HG02943 (cell line): ENCODE results near the gene GSTM1.
"Not testable (repeated sequence)": the region's sequence is repeated elsewhere in the genome, so short reads cannot be mapped to it uniquely, and the experiment has no call there.

ENCODE experiments used
- ATAC-seq: cut with Tn5 transposase; IDR thresholded peaks from one replicate; pipeline ENCODE4 v1.9.1; 2021; ENCODE audit warnings: mild to moderate bottlenecking, low read depth, moderate library complexity; ENCODE audit not compliant: unreplicated experiment

The GSTM1 gene

DNA sequence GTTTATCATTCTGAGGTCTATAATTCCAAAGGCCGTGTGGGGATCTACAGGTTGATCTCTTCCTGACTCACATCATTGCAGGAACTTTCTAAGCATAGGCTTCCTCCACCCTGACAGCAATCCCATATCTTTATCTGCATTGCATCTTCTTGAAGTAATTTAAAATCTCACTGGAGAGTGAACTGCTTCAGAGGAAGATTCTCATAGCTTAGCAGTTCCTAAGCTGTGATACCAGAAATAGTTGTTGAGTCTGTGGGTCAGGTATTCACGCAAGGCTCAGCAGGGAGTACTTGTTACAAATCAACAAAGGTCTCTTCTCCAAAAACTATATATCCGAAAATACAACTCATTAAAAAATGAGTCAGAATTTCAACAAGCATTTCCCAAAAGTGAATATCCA lies 7.5 kb downstream of the GSTM1 start:
- ATAC-seq = not testable (repeated sequence)

DNA sequence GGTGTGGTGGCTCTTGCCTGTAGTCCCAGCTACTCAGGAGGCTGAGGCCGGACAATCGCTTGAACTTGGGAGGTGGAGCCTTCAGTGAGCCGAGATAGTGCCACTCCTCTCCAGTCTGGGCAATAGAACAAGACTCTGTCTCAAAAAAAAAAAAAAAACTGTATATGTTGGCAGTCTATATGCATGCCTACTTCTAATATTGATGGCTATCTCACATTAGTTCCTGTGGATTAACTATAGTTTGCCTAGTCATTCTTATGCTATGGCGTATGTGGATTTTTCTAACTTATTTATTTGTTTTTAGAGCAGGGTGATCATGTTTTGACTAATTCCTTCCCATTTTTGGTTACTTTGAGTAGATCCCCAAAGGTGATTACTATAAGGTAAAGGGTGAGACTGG lies 9.4 kb downstream of the GSTM1 start:
- no peak for ATAC-seq

DNA sequence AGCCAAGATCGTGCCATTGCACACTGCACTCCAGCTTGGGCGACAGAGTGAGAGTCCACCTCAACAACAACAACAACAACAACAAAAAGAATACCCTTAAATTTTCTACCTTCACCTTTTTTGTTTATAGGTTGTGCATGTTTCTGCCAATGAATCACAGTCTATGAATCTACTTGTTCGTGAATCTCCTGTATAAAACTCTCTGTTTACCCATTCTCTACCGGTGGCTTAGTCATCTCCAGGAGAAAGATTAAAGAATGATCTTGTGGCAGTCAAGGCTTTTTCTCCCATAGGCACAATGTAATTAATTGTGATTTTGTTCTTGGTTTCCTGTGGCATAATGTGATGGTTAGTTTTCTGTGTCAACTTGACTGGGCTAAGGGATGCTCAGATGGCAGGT lies 10.2 kb downstream of the GSTM1 start:
- not testable (repeated sequence) for ATAC-seq

DNA sequence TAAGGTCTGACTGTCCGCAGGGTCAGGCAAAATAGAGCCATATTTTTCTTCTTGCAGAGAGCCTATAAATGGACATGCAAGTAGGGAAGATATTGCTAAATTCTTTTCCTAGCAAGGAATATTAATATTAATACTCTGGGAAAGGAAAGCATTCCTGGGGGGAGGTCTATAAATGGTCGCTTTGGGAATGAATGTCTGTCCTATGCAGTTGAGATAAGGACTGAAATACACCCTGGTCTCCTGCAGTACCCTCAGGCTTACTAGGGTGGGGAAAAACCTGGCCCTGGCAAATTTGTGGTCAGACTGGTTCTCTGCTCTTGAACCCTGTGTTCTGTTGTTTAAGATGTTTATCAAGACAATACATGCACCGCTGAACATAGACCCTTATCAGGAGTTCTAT lies 15.3 kb downstream of the GSTM1 start:
- not testable (repeated sequence) for ATAC-seq

DNA sequence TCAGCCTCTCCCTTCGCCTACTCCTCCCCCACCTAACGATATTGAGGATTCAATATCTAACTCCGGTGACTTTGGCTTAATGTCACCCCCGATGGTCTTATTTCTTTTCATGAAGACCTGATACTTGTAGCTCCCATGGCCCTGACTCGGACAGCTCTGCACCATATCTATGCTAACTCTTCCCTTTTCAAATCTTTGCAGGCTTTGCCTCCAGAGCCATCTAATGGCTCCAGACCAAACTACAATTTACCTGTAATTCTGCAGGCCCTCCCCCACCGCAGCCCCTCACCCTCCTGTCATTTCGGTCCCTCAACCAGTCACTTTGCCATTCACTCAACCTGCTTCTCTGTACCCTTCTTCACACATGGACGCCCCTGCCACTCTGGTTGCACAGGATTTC lies 16.6 kb downstream of the GSTM1 start:
- ATAC-seq = no peak

DNA sequence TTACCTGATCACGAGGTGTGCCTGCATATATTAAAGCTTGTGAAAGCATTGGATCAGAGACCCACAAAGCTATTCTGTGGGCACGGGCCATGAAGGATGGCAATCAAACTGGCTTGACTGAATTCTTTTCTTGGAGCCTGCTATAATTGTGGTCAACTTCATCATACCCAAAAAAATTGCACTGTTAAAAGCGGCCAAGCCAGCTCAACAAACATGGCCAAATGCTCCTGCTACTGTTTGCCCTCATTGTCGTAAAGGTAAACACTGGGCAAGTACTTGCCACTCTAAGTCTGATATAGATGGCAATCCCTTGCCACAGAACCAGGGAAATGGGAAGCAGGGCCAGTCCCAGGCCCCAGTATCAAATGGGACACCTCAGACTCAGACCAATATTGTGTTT lies 17.8 kb downstream of the GSTM1 start:
- no peak for ATAC-seq

DNA sequence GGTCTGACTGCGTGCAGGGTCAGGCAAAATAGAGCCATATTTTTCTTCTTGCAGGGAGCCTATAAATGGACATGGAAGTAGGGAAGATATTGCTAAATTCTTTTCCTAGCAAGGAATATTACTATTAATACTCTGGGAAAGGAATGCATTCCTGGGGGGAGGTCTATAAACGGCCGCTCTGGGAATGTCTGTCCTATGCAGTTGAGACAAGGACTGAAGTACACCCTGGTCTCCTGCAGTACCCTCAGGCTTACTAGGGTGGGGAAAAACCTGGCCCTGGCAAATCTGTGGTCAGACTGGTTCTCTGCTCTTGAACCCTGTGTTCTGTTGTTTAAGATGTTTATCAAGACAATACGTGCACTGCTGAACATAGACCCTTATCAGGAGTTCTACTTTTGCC lies 21.3 kb downstream of the GSTM1 start:
- ATAC-seq = not testable (repeated sequence)

DNA sequence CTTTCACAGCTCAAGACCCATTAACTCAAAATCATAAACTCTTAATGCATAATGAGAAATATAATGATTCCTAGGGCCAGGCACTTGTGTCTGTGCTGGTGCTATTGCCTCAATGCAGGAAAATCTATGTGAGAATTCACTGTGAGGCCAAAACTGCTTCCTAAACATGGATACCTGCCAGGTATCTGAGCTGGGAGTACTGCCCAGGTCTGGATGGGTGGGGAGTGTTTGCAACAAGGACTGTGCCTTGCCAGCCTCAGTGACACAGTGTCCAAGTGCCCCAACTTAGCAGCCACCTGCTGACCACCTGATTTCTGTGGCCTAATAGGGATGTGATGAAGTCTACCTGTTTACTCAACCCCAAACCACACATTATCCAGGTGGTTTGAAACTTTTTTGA lies 22.2 kb downstream of the GSTM1 start:
- not testable (repeated sequence) for ATAC-seq

DNA sequence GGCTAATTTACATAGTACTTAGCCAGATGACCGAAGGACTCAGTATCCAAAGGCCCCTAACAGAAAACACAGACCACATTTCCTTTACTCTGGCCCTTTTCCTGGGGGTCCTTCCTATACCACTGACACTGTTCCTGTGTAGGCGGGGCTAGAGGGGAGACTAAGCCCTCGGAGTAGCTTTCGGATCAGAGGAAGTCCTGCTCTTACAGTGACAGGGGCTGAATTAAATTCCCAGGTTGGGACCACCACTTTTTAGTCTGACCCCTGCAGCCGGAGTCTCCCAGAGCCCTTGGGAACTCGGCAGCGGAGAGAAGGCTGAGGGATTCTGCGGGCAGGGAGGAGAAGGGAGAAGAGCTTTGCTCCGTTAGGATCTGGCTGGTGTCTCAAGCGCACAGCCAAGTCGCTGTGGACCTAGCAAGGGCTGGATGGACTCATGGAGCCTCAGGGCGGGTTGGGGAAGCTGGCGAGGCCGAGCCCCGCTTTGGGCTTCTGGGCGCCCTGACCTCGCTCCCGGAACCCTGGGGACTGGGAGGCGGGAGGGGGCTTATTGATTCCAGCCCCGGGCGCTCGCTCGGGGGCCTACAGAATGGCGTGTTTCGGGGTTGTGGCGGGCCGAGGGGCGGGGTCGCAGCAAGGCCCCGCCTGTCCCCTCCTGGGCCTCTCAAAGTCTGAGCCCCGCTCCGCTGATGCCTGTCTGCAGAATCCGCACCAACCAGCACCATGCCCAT lies 24.1 kb downstream of the GSTM1 start, which contains the start of gene GSTM5:
Gene GSTM5 (plus strand): TSS at position 659 of the 728 bp plus-strand sequence. CDS start 62 bp downstream, at position 721.
- not testable (repeated sequence) for ATAC-seq

DNA sequence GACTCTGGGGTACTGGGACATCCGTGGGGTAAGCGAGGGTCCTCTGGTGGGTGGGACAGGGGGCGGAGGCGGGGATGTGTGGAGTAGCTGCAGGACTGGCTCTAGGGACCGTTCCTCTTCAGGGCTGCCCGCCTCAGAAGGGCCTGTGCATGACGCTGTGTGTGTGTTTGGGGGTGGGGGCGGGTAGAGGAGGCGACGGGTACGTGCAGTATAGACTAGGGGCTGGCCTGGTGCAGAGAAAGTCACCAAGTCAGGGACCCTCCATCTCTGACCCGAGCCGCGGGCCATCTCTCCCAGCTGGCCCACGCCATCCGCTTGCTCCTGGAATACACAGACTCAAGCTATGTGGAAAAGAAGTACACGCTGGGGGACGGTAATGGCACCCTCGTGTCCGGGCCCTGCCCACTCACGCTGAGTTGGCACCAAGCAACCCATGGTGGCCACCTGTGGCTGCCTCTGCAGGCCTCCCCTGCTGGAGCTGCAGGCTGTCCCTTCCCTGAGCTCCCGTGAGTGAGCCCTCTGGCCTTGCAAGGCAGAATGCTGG lies 24.8 kb downstream of the GSTM1 start:
- ATAC-seq = no peak

DNA sequence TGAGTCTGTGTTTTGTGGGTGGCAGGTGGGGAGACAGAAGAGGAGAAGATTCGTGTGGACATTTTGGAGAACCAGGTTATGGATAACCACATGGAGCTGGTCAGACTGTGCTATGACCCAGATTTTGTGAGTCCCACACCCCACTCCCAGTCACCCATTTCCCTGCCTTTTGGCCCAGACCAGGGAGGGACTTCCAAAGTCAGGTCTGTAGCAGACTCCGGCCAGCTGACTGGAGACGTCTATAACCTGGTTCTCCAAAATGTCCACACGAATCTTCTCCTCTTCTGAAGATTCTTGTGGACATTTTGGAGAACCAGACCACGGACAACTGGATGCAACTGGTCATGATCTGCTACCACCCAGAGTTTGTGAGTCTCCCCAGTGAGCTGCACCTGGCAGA lies 26.0 kb downstream of the GSTM1 start:
- no peak for ATAC-seq

DNA sequence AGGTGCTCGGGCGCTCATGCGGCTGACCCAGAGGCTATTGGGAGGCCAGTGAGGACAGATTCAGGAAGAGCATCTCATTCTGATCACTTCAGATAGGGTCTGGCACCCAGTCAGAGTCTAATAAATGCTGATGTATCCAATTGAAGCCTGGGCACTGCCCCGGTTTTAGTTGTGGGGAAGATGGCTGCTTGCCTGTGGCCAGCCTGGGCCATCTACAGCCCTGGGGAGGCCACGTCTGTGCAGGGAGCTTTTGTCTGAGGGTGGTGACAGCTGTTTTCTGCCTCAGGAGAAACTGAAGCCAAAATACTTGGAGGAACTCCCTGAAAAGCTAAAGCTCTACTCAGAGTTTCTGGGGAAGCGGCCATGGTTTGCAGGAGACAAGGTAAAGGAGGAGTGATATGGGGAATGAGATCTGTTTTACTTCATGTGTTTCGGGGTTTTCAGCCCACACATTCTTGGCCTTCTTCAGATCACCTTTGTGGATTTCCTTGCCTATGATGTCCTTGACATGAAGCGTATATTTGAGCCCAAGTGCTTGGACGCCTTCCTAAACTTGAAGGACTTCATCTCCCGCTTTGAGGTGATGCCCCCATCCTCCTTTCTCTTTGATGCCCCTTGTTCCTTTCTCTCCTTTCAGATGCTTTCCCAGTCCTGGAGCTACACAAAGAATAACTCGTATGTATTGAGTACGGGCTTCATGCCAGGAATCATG lies 27.2 kb downstream of the GSTM1 start:
- ATAC-seq = no peak

DNA sequence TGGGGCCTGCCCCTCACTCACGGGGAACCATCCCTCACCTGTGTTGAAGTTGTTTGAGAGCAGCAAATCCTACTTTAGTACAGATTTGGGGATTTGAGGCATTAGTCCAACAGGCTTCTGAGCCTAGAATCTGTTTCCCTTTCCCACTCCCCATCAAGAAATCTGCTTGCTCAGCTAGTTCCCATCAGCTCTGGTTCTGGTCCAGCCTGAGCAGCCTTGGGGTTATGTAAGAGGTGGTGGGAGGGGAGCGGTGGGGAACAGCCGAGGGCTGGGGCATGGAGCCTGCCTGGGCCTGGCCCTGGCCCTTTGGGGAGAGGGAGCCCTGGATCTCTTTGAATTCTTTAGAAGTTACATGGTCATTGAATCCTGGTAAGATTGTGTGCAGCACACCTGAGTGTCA lies 28.5 kb downstream of the GSTM1 start:
- ATAC-seq = no peak

DNA sequence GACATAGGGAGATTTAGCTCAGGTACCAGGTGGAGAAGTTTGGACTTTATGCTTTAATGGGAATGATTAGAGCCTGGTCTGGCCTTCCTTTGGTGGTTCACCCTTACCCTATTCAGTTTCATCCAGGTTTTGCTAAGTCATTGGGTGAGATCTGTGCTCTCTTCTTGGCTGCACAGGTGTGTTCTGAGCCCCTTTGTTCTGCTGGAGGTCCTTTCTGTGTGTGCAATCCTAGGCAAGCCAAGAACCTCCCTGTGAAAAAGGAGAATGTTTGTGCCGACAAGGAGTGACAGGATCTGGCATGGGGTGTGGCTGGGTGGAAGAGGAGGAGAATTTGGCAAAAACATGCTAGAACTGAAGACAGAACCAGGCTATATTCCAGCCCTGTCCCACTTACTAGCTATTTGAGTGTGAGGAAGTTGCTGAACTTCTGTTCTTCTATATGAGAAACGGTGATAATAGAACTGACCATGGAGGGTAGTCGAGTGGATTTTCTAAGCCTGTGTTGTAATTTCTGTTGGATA lies 29.0 kb downstream of the GSTM1 start:
- no peak for ATAC-seq

DNA sequence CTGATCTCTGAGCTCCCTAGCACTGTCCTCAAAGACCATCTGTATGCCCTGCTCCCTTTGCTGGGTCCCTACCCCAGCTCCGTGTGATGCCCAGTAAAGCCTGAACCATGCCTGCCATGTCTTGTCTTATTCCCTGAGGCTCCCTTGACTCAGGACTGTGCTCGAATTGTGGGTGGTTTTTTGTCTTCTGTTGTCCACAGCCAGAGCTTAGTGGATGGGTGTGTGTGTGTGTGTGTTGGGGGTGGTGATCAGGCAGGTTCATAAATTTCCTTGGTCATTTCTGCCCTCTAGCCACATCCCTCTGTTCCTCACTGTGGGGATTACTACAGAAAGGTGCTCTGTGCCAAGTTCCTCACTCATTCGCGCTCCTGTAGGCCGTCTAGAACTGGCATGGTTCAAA lies 30.1 kb downstream of the GSTM1 start:
- no peak for ATAC-seq

DNA sequence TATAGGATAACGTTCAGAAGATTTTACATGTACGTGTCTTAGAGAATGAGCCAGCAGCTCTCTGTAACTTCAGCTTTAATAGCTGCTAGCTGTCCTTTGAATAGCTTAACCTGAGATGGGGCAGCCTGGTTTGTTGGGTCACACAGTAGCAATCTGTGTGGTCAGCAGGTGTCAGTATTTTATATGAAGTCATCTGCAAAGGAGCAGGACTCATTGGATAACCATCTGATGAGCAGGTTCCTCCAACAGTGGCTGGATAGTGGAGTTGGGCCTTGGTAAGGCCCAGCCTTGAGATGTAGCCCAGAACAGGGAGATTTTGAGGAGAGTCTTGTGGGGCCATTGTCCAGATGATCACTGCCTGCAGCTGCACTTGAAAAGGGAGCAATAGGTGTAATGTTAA lies 30.9 kb downstream of the GSTM1 start:
- ATAC-seq = no peak

DNA sequence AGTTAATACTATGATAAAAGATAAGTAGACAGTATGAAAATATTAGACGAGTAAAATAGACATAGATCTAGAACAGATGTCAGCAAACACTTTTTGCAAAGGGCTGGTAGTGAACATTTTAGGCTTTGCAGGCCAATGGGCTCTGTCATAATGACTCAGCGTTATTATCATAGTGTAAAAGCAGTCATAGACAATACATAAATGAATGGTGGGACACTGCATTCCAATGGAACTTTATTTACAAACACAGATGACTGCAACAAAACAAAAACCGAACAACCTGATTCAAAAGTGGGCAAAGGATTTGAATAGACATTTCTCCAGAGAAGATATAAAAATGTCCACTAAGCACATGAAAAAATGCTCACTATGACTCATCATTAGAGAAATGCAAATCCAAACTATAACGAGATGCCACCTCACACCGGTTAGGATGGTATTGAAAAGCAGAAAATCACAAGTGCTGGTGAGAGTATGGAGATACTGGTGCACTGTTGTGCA lies 31.8 kb downstream of the GSTM1 start:
- no peak for ATAC-seq

DNA sequence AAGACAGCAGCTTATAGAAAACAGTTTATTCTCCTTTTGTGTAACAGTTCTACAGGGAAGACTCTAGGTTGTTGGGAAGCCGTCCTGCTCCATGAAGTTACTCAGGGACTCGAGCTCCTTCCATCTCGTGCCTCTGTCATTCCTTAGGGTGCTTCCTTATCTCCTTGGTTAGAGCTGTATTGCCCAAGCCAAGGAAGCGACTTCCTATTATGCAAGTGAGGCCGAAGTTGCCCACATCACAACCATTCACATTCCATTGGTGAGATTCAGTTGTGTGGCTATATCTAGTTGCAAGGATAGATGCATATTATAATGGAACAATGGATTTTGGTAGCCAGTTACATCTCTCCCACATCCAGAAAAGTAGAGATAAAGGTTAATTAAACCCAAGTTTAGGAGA lies 33.4 kb downstream of the GSTM1 start:
- ATAC-seq = no peak

DNA sequence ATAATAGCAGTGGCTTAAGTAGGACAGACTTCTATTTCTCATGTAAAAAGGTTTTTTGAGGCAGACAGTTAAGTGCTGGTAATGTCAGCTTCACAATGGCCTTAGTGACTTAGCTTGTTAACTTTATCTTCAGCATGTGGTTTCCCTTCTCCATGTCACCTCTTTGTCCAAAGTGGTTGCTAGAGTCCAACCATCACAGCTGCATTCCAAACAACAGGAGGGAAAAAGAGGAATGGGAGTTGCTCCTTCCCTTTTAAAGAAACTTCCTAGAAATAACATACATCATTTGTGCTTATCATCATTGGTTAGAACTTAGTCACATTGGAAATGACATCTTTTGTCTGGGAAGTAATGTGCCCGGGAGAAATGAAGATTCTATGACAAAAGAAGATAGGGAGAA lies 34.4 kb downstream of the GSTM1 start:
- ATAC-seq = no peak

DNA sequence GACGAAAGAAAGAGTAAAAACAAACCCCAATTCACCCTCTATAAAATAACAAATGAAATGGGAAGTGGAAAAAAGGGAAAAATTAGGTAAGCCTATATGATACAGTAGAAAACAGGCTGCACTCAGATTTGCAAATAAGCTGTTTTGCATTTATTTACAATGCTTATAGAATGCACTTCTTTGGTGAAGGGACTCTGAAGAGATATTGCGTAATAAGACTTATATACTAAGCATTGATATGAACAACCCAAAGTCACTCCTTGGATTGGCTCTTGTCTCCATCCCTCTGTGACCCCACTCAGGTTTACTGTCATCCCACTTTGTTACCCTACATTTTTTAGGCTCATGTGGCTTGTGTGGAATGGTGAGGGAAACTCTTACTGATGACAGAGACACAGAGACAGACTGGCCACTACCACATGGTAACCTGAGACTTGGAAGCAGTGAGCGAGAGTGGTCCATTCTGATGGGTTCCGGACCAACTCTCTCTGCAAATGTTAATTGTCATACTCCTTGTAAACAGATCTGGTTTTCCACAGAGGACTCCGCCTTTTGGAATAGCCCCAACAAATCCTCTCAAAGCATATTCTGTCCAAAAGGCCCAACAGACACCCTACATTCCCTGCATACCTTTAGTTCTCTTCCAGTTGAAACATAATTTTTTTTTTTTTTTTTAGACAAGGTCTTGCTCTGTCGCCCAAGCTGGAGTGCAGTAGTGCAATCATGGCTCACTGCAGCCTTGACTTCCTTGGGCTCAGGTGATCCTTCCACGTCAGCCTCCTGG lies 35.5 kb downstream of the GSTM1 start:
- no peak for ATAC-seq

DNA sequence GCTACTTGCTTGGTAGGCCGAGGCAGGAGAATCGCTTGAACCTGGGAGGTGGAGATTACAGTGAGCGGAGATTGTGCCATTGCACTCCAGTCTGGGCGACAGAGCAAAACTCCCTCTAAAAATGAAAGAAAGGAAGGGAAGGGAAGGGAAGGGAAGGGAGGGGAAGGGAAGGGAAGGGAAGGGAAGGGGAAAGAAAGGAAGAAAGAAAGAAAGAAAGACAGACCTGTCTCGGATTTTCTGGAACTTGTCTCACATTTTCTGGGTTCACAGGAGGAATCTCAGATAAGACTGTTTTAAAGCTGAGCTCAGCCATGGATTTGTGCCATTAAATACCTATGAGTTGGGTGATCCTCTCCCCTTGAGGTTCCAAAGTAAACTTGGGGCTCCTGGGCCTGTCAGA lies 37.3 kb downstream of the GSTM1 start:
- ATAC-seq = no peak
